Lower leg skin (tissue), 4 donors: ENCODE data around the gene EFL1. TPM values are rescaled to one million over a fixed set of nuclear protein-coding genes. Genes with fewer than 3 reads are reported as not detected.
A peak's percentile ranks its signal among the peaks of the same experiment; 100 is the strongest.

Experiments
- DNase-seq, 2 donors: peaks; one replicate each; pipeline ENCODE4 v3.0.0-alpha.2; 2019; ENCODE audit warnings: low spot score in 2 of 2
- H3K4me3 ChIP-seq: fragments of 200-600 bp; sonication (generic); 2 replicates; pipeline ENCODE4 v1.5.1; 2017; ENCODE audit warnings: mild to moderate bottlenecking, low read depth; ENCODE audit not compliant: poor library complexity, severe bottlenecking
- CTCF ChIP-seq, 3 donors: fragments of 450-650 bp; IDR thresholded peaks; one replicate each; pipeline ENCODE4 v1.5.1; 2016; ENCODE audit warnings: antibody characterized with exemption in 3 of 3, mild to moderate bottlenecking in 3 of 3, moderate library complexity in 2 of 3
- POLR2A ChIP-seq, 2 donors: fragments of 450-650 bp; IDR thresholded peaks; one replicate each; pipeline ENCODE4 v1.6.1; 2016 to 2017; ENCODE audit warnings: antibody characterized with exemption in 2 of 2, mild to moderate bottlenecking in 1 of 2, moderate library complexity in 1 of 2
- WGBS, 2 donors: methylation state at CpG; one replicate each; pipeline ENCODE4 v1.1.5; 2018; 5-methylcytosine and 5-hydroxymethylcytosine counted together
- intact Hi-C: fragments of 100-400 bp; cut with DNase I; formaldehyde crosslinking; loops from one replicate; pipeline ENCODE4 v1.15.0; 2023; ENCODE audit warnings: low total_unique reads
- total RNA-seq, 4 donors: library from RNA; depleted of rRNA; stranded (reverse); fragments of >200 nt; gene quantifications; one replicate each; pipeline ENCODE4 v1.1.0, GENCODE V29; 2016

Gene EFL1
- total RNA-seq, 4 donors from 2014 or later = 17.8 to 20.7 (median 19.5) TPM

- TF ChIP-seq CTCF (IDR thresholded peaks at IDR 0.05) = no peak
- no peak for TF ChIP-seq POLR2A (IDR thresholded peaks at IDR 0.05)
- no peak overlapping the region for H3K4me3 ChIP-seq
- intact Hi-C loops = no loop called here
- WGBS, 2 donors = 90 to 91% methylated on average over 5 of the region's 5 CpGs
- no peak for DNase-seq
These were observed 134.0 kb downstream of the EFL1 start for GRCh38 chr15:82128401-82129148.

GRCh38 chr15:82127581-82127980 is 135.0 kb downstream of the EFL1 start:
- TF ChIP-seq CTCF (IDR thresholded peaks at IDR 0.05) (no peak), POLR2A (IDR thresholded peaks at IDR 0.05) (no peak)
- H3K4me3 ChIP-seq = no peak overlapping the region
- DNase-seq = no peak
- intact Hi-C loops = no loop called here

GRCh38 chr15:82126346-82126745 is 136.2 kb downstream of the EFL1 start:
- no peak for TF ChIP-seq CTCF (IDR thresholded peaks at IDR 0.05)
- no peak for TF ChIP-seq POLR2A (IDR thresholded peaks at IDR 0.05)
- H3K4me3 ChIP-seq = no peak overlapping the region
- WGBS, 2 donors = 84 to 85% methylated on average over 3 of the region's 3 CpGs
- DNase-seq = no peak
- intact Hi-C loops = no loop called here

GRCh38 chr15:82124331-82125263 is 137.9 kb downstream of the EFL1 start:
- intact Hi-C loops = no loop called here
- no peak for TF ChIP-seq CTCF (IDR thresholded peaks at IDR 0.05)
- TF ChIP-seq POLR2A (IDR thresholded peaks at IDR 0.05) = no peak
- 83 to 84% methylated on average over 8 to 9 of the region's 9 CpGs for WGBS, 2 donors
- H3K4me3 ChIP-seq = no peak overlapping the region
- peak; percentile 3 to 70 for DNase-seq

GRCh38 chr15:82122746-82123400 is 139.7 kb downstream of the EFL1 start:
- TF ChIP-seq CTCF (IDR thresholded peaks at IDR 0.05) (no peak), POLR2A (IDR thresholded peaks at IDR 0.05) (no peak)
- peak; percentile 41 to 76 for DNase-seq
- intact Hi-C loops = no loop called here
- WGBS, 2 donors = 44 to 60% methylated on average over 4 of the region's 4 CpGs
- no peak overlapping the region for H3K4me3 ChIP-seq
